ENCODE measurements around the gene ZNF83.

Gene ZNF83

DNA sequence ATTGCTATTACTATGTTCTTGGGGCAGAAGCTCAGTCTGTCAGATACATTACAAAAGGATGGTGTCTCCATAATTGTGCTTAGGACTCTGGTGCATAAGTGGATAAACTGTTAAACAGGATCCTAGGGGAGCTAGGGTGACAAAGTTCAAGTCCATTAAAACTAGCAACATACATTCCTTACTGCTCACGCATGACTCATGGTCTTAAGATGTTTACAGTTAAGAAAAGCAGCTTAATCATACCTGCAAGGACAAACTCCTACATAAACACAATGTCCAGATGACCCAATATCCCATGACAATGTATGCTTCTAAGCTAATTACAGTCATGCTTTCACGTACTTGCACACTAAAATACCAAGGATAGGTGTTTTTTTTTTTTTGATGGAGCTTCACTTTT lies 71.6 kb downstream of the ZNF83 start:
- no peak for DNase-seq

DNA sequence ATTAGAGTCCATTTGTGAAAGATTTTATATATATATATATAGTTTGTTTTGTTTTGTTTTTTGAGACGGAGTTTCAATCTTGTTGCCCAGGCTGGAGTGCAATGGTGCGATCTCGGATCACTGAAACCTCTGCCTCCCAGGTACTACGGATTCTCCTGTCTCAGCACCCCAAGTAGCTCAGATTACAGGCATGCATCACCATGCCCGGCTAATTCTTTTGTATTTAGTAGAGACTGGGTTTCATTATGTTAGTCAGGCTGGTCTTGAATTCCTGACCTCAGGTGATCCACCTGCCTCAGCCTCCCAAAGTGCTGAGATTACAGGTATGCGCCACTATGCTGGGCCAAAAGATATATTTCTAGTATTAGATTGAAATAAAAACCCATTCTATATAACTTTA lies 72.0 kb downstream of the ZNF83 start:
- no peak for DNase-seq

Data from activated CD4-positive, alpha-beta T cell treated with anti-CD3 and anti-CD28 coated beads for 1 hour (primary cell).